CD8-positive, alpha-beta memory T cell (primary cell): Measurements from ENCODE around the gene HPD. TPM values are rescaled to one million over a fixed set of nuclear protein-coding genes. Genes with fewer than 3 reads are reported as not detected.

Experiments used
- CTCF ChIA-PET: fragments of 350-600 bp; sonication (Branson Sonifier 250); formaldehyde crosslinking; loops from one replicate; lab custom pipeline; 2021; ENCODE audit warnings: antibody characterized with exemption; lab: Charles Lee
- POLR2A ChIA-PET: fragments of 350-600 bp; sonication (Branson Sonifier 250); formaldehyde crosslinking; loops from one replicate; lab custom pipeline; 2021; ENCODE audit warnings: antibody characterized with exemption; lab: Charles Lee
- DNase-seq, 5 donors: peaks; one replicate each; pipeline versions ENCODE4 v3.0.0 to v3.0.0-alpha.2; 2020 to 2022; ENCODE audit warnings: mixed read lengths in 1 of 5
- H3K27ac ChIP-seq: one replicate; pipeline ENCODE4 v1.7.0; 2013; ENCODE audit warnings: low read depth, mild to moderate bottlenecking, low read length, moderate library complexity
- H3K27me3 ChIP-seq: 2 replicates; pipeline ENCODE4 v1.7.0; 2013; ENCODE audit warnings: low read length, mild to moderate bottlenecking; ENCODE audit not compliant: insufficient read depth, poor library complexity, severe bottlenecking
- H3K36me3 ChIP-seq: 2 replicates; pipeline ENCODE4 v1.7.0; 2013; ENCODE audit warnings: mild to moderate bottlenecking, low read length, moderate library complexity; ENCODE audit not compliant: insufficient read depth
- H3K4me1 ChIP-seq: 2 replicates; pipeline ENCODE4 v1.7.0; 2013; ENCODE audit warnings: mild to moderate bottlenecking, low read length, moderate library complexity; ENCODE audit not compliant: insufficient read depth
- H3K4me3 ChIP-seq: 2 replicates; pipeline ENCODE4 v1.7.0; 2013; ENCODE audit warnings: mild to moderate bottlenecking, low read length
- H3K9me3 ChIP-seq: 2 replicates; pipeline ENCODE4 v1.7.0; 2013; ENCODE audit warnings: mild to moderate bottlenecking, low read length
- H3K27ac Mint-ChIP-seq, 8 donors: one replicate each; pipeline ENCODE4 v1.8.0; 2020 to 2021; ENCODE audit warnings: mixed read lengths in 8 of 8, mild to moderate bottlenecking in 6 of 8, inconsistent platforms in 3 of 8, moderate library complexity in 3 of 8
- H3K27me3 Mint-ChIP-seq, 2 donors: one replicate each; pipeline ENCODE4 v1.8.0; 2020 to 2021; ENCODE audit warnings: mixed read lengths in 2 of 2, mild to moderate bottlenecking in 1 of 2, moderate library complexity in 1 of 2
- H3K36me3 Mint-ChIP-seq, 3 donors: one replicate each; pipeline ENCODE4 v1.8.0; 2020 to 2021; ENCODE audit warnings: mixed read lengths in 3 of 3, inconsistent platforms in 1 of 3, mild to moderate bottlenecking in 1 of 3
- H3K4me1 Mint-ChIP-seq, 3 donors: one replicate each; pipeline ENCODE4 v1.8.0; 2020 to 2021; ENCODE audit warnings: mixed read lengths in 3 of 3, inconsistent platforms in 1 of 3, mild to moderate bottlenecking in 1 of 3
- H3K4me3 Mint-ChIP-seq, 7 donors: one replicate each; pipeline ENCODE4 v1.8.0; 2020 to 2021; ENCODE audit warnings: mixed read lengths in 7 of 7, mild to moderate bottlenecking in 6 of 7, moderate library complexity in 4 of 7, inconsistent platforms in 2 of 7
- H3K9me3 Mint-ChIP-seq, 5 donors: one replicate each; pipeline ENCODE4 v1.8.0; 2020 to 2022; ENCODE audit warnings: mixed read lengths in 5 of 5, mild to moderate bottlenecking in 3 of 5, moderate library complexity in 2 of 5, inconsistent platforms in 1 of 5
- polyA plus RNA-seq: library from polyadenylated mRNA; unstranded; fragments of 300-500 nt; fragmentation: Illumina TruSeq; gene quantifications from one replicate; pipeline ENCODE4 v1.2.3, GENCODE V29; 2021
- total RNA-seq, 2 experiments: library from RNA; stranded (reverse); gene quantifications; one replicate each; pipeline ENCODE4 v1.2.3, GENCODE V29; 2021

Gene HPD
- total and polyA plus RNA-seq, 3 experiments from 2014 or later: not detected

- POLR2A ChIA-PET: interaction anchor here (0.5 to 5.5 kb wide), 3 partner anchors 15 to 208 kb away, joined by 3 to 277 read pairs (median 3); partner anchors contain the start of genes BCL7A, RHOF and SETD1B
- Histone ChIP-seq H3K4me3 (peak overlapping the region; percentile 74), H3K9me3 (no peaks in the 10 kb centered on the region), H3K27ac (no peak overlapping the region), H3K27me3 (no peaks in the 10 kb centered on the region), H3K4me1 (peaks cover 34% of the 10 kb centered on the region), H3K36me3 (peaks cover 58% of the 10 kb centered on the region)
- peaks cover 6 to 85% (median 15%) of the 10 kb centered on the region in 3 donors for H3K36me3 Mint-ChIP-seq
- H3K4me1 Mint-ChIP-seq: peaks cover 35 to 61% (median 44%) of the 10 kb centered on the region in 3 donors
- peaks cover 0 to 2% of the 10 kb centered on the region in 2 donors for H3K27me3 Mint-ChIP-seq
- no peak for DNase-seq
- H3K27ac Mint-ChIP-seq: peak overlapping the region; percentile 54 to 93 (median 76)
- no peaks in the 10 kb centered on the region for H3K9me3 Mint-ChIP-seq
- H3K4me3 Mint-ChIP-seq: peak overlapping the region; percentile 72 to 95 (median 84)
- CTCF ChIA-PET: interaction anchor here (0.9 to 38.2 kb wide), 9 partner anchors 7 to 186 kb away, joined by 3 to 1908 read pairs (median 6); partner anchors contain the start of genes PSMD9, RHOF and SETD1B
These were observed 45.5 kb downstream of the HPD start for GRCh38 chr12:121812921-121813896.

- no peaks in the 10 kb centered on the region for H3K9me3 ChIP-seq
- Mint-ChIP-seq H3K9me3 (no peaks in the 10 kb centered on the region), H3K27ac (peak overlapping the region in 7 of 8 donors; percentile 42 to 86 (median 61)), H3K27me3 (peaks cover 0 to 2% of the 10 kb centered on the region in 2 donors), H3K36me3 (peaks cover 6 to 85% (median 12%) of the 10 kb centered on the region in 3 donors), H3K4me3 (peak overlapping the region; percentile 80 to 91 (median 84)), H3K4me1 (peaks cover 37 to 69% (median 49%) of the 10 kb centered on the region in 3 donors)
- H3K36me3 ChIP-seq: peaks cover 56% of the 10 kb centered on the region
- H3K27me3 ChIP-seq: no peaks in the 10 kb centered on the region
- ChIA-PET POLR2A (interaction anchor here (0.5 to 5.5 kb wide), 8 partner anchors 14 to 209 kb away, joined by 3 to 277 read pairs (median 4); partner anchors contain the start of genes BCL7A, PSMD9, RHOF and SETD1B), CTCF (interaction anchor here (0.6 to 38.2 kb wide), 23 partner anchors 8 to 233 kb away, joined by 3 to 1908 read pairs (median 4); partner anchors contain the start of genes PSMD9, RHOF, SETD1B and TMEM120B)
- H3K27ac ChIP-seq: peak overlapping the region; percentile 17
- peak overlapping the region; percentile 74 for H3K4me3 ChIP-seq
- peak in 1 of 5 donors; percentile 17 for DNase-seq
- peaks cover 41% of the 10 kb centered on the region for H3K4me1 ChIP-seq
These were observed 46.3 kb downstream of the HPD start for GRCh38 chr12:121812320-121812871.

GRCh38 chr12:121811434-121812319, 47.0 kb downstream of the HPD start:
- no peaks in the 10 kb centered on the region for H3K27me3 ChIP-seq
- H3K4me3 ChIP-seq: peak overlapping the region; percentile 74
- peak overlapping the region; percentile 50 to 92 (median 78) for H3K27ac Mint-ChIP-seq
- H3K36me3 ChIP-seq: peaks cover 51% of the 10 kb centered on the region
- H3K36me3 Mint-ChIP-seq: peaks cover 6 to 82% (median 12%) of the 10 kb centered on the region in 3 donors
- H3K4me3 Mint-ChIP-seq: peak overlapping the region; percentile 80 to 91 (median 84)
- CTCF ChIA-PET: interaction anchor here (0.6 to 38.2 kb wide), 27 partner anchors 9 to 339 kb away, joined by 3 to 1908 read pairs (median 4); partner anchors contain the start of genes PSMD9, RHOF, SETD1B and TMEM120B
- POLR2A ChIA-PET: interaction anchor here (0.6 to 5.5 kb wide), 9 partner anchors 13 to 99 kb away, joined by 3 to 277 read pairs (median 4); partner anchors contain the start of genes PSMD9, RHOF, SETD1B and TMEM120B
- H3K9me3 Mint-ChIP-seq: no peaks in the 10 kb centered on the region
- DNase-seq: peak; percentile 68 to 77 (median 69)
- peaks cover 48% of the 10 kb centered on the region for H3K4me1 ChIP-seq
- H3K9me3 ChIP-seq: no peaks in the 10 kb centered on the region
- peaks cover 42 to 75% (median 56%) of the 10 kb centered on the region in 3 donors for H3K4me1 Mint-ChIP-seq
- H3K27me3 Mint-ChIP-seq: peaks cover 0 to 2% of the 10 kb centered on the region in 2 donors
- H3K27ac ChIP-seq: peak overlapping the region; percentile 17

- POLR2A ChIA-PET: interaction anchor here (0.5 to 5.5 kb wide), 7 partner anchors 13 to 78 kb away, joined by 3 to 277 read pairs (median 5); partner anchors contain the start of genes PSMD9, RHOF and SETD1B
- Histone ChIP-seq H3K9me3 (no peaks in the 10 kb centered on the region), H3K27ac (peak overlapping the region; percentile 17), H3K27me3 (no peaks in the 10 kb centered on the region), H3K36me3 (peaks cover 45% of the 10 kb centered on the region), H3K4me3 (peak overlapping the region; percentile 74), H3K4me1 (peaks cover 51% of the 10 kb centered on the region)
- H3K27me3 Mint-ChIP-seq: peaks cover 0 to 2% of the 10 kb centered on the region in 2 donors
- peaks cover 0 to 80% (median 10%) of the 10 kb centered on the region in 3 donors for H3K36me3 Mint-ChIP-seq
- peaks cover 43 to 76% (median 57%) of the 10 kb centered on the region in 3 donors for H3K4me1 Mint-ChIP-seq
- peak overlapping the region in 7 of 8 donors; percentile 25 to 92 (median 81) for H3K27ac Mint-ChIP-seq
- H3K9me3 Mint-ChIP-seq: no peaks in the 10 kb centered on the region
- DNase-seq: no peak
- CTCF ChIA-PET: interaction anchor here (0.8 to 38.2 kb wide), 15 partner anchors 15 to 339 kb away, joined by 3 to 1908 read pairs (median 6); partner anchors contain the start of genes PSMD9, RHOF and SETD1B
- peak overlapping the region; percentile 61 to 91 (median 84) for H3K4me3 Mint-ChIP-seq
These were observed 47.7 kb downstream of the HPD start for GRCh38 chr12:121810833-121811433.

- H3K4me1 Mint-ChIP-seq: peaks cover 43 to 77% (median 60%) of the 10 kb centered on the region in 3 donors
- Histone ChIP-seq H3K36me3 (peaks cover 42% of the 10 kb centered on the region), H3K27me3 (no peaks in the 10 kb centered on the region), H3K9me3 (no peaks in the 10 kb centered on the region), H3K4me1 (peaks cover 51% of the 10 kb centered on the region), H3K4me3 (peak overlapping the region; percentile 74), H3K27ac (no peak overlapping the region)
- POLR2A ChIA-PET: interaction anchor here (0.5 to 5.5 kb wide), 5 partner anchors 12 to 78 kb away, joined by 3 to 277 read pairs (median 5); partner anchors contain the start of genes RHOF and SETD1B
- peak overlapping the region in 3 of 7 donors; percentile 70 to 91 (median 84) for H3K4me3 Mint-ChIP-seq
- DNase-seq: no peak
- no peaks in the 10 kb centered on the region for H3K9me3 Mint-ChIP-seq
- CTCF ChIA-PET: interaction anchor here (1.7 to 38.2 kb wide), 3 partner anchors 28 to 124 kb away, joined by 4 to 1908 read pairs (median 22); partner anchors contain the start of genes PSMD9, RHOF and SETD1B
- peak overlapping the region in 2 of 8 donors; percentile 55 to 92 for H3K27ac Mint-ChIP-seq
- peaks cover 0 to 2% of the 10 kb centered on the region in 2 donors for H3K27me3 Mint-ChIP-seq
- peaks cover 0 to 81% (median 10%) of the 10 kb centered on the region in 3 donors for H3K36me3 Mint-ChIP-seq
These were observed 48.3 kb downstream of the HPD start for GRCh38 chr12:121810234-121810817.

- Mint-ChIP-seq H3K27ac (peak overlapping the region in 5 of 8 donors; percentile 8 to 75 (median 52)), H3K4me3 (peak overlapping the region in 6 of 7 donors; percentile 15 to 77 (median 36)), H3K36me3 (peaks cover 0 to 77% (median 10%) of the 10 kb centered on the region in 3 donors), H3K4me1 (peaks cover 43 to 75% (median 60%) of the 10 kb centered on the region in 3 donors), H3K9me3 (no peaks in the 10 kb centered on the region), H3K27me3 (peaks cover 0 to 2% of the 10 kb centered on the region in 2 donors)
- Histone ChIP-seq H3K36me3 (peaks cover 36% of the 10 kb centered on the region), H3K27ac (no peak overlapping the region), H3K27me3 (no peaks in the 10 kb centered on the region), H3K9me3 (no peaks in the 10 kb centered on the region), H3K4me1 (peaks cover 51% of the 10 kb centered on the region), H3K4me3 (no peak overlapping the region)
- ChIA-PET POLR2A (interaction anchor here (1.2 to 5.5 kb wide), 3 partner anchors 11 to 78 kb away, joined by 3 to 277 read pairs (median 29); partner anchors contain the start of genes RHOF and SETD1B), CTCF (interaction anchor here (1.0 to 38.2 kb wide), 2 partner anchors 27 to 29 kb away, joined by 3 to 1908 read pairs; partner anchors contain the start of genes RHOF and SETD1B)
- no peak for DNase-seq
These were observed 48.9 kb downstream of the HPD start for GRCh38 chr12:121809712-121810116.
